AG09319 (cell line): ENCODE results near the gene IQCC.

Experiments used
- DNase-seq: peaks from one replicate; pipeline ENCODE4 v3.0.0-alpha.2; 2010; ENCODE audit warnings: low read depth; ENCODE audit errors: extremely low read depth
- CTCF ChIP-seq: IDR thresholded peaks from 2 replicates; pipeline ENCODE4 v1.5.1; 2011; ENCODE audit warnings: low read depth, mild to moderate bottlenecking, inconsistent platforms, low read length, moderate library complexity

The IQCC gene

GRCh38 chr1:32201011-32201855 is 4.2 kb upstream of the IQCC start:
- DNase-seq: no peak
- TF ChIP-seq CTCF: peak; percentile 5

DNA sequence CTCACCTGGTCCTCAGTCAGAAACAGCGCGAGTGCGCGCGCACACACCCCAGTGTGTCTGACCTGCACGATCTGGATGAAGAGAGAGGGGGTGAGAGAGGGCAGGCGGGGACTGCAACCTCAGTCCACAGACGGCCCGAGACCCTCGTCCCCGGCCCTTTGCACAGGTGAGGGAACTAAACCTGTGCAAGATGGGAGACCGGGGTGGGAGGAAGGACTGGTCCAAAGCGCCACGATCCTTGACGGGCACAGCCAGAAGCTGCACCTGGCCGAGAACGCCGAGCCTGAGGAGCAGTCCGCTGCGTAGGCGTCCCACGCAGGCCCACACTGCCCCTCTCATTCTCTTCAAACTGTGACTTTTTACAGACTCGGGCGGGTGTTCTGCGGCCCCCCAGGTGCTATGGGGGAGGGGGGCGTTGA is 519 bp upstream of the IQCC start:
- DNase-seq: no peak
- no peak for TF ChIP-seq CTCF

DNA sequence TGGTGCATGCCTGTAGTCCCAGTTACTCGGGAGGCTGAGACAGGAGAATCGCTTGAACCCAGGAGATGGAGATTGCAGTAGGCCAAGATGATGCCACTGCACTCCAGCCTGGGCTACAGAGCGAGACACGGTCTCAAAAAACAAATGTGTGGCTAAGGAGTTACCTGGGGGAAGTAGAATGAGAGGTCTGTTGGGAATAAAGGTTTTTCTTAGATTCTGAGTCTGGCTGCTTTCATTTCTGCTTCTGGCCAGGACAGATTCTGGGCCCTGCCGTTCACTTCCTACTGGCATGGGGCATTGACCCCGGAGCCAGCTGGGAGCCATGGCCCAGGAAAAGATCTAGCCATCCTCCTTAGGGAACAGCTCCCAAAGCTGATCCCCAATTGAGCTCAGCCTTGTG is 3.0 kb downstream of the IQCC start:
- TF ChIP-seq CTCF: no peak
- DNase-seq: no peak

DNA sequence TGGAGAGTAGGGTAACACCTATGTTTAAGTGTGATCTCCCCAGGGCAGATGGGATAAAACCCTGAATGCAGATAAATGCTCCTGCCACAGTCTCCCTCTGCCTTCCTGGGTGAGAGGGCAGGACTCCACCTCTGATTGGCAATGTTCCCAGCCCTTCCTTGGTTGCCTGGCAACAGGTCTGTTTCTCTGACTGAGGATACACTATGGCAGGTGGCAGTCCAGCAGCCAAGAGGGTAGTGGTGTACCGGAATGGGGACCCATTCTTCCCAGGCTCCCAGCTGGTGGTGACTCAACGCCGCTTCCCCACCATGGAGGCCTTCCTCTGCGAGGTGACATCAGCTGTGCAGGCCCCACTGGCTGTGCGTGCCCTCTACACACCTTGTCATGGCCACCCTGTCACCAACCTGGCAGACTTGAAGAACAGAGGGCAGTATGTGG is 3.4 kb downstream of the IQCC start, which contains the start of gene DCDC2B:
DCDC2B (plus strand) TSS at position 199 of the 438 bp plus-strand sequence; CDS start at position 204, 5 bp downstream.
- no peak for TF ChIP-seq CTCF
- DNase-seq: no peak

- peak; percentile 82 for TF ChIP-seq CTCF
- no peak for DNase-seq
Measured at GRCh38 chr1:32215629-32216480, 10.4 kb downstream of the IQCC start.

DNA sequence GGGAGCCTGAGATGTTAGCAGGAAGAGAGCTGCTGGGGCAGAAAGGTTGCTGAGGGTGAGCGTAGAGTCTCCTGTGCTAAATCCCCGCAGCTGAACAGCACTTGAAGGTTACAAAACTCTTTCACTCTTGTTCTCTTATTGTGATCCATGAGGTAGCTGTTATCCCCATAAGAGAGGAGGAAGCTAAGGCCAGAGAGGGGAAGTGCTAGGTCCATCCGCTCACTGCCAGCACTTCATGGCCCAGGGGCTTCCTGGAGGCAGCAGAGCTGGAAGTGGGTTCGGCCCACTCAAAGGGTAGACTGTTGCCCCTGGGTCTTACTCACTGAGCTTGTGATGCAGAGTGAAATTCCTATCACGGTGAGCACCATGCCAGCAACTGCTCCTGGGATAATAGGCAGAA is 11.1 kb downstream of the IQCC start:
- DNase-seq: no peak
- no peak for TF ChIP-seq CTCF

DNA sequence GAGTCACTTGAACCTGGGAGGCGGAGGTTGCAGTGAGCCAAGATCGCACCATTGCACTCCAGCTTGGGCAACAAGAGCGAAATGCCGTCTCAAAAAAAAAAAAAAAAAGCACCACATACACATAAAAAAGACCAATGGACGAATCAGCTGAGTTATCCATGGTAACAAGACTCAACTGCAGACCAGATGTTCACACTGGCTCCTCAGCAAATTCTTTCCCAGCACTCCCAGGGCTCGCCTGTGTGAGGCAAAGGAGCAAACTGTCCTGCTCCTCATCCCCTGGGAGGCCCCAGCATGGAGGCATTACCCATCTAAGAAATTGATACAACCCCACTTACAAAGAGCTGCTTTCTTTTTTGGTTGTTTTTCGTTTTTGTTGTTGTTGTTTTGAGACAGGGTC is 13.6 kb downstream of the IQCC start:
- no peak for TF ChIP-seq CTCF
- DNase-seq: no peak
